Cardiac fibroblast (primary cell): ENCODE measurements around the gene TOX2.

Source experiments
- DNase-seq, 2 donors: peaks; one replicate each; pipeline versions ENCODE4 v3.0.0 to v3.0.0-alpha.2; 2010; ENCODE audit warnings: low read depth in 2 of 2
- H3K4me3 ChIP-seq, 2 donors: replicated peaks in 1 of 2; 1 replicate in 1 of 2; 2 replicates in 1 of 2; pipeline ENCODE4 v1.5.1; 2011; ENCODE audit warnings: low read depth in 2 of 2, low read length in 2 of 2, mild to moderate bottlenecking in 2 of 2, moderate library complexity in 1 of 2
- TF ChIP-seq, protein P1 (sequence below): IDR thresholded peaks from one replicate; pipeline ENCODE4 v1.5.1; 2011; ENCODE audit warnings: low read depth, mild to moderate bottlenecking, low read length, inconsistent platforms

The TOX2 gene

DNA sequence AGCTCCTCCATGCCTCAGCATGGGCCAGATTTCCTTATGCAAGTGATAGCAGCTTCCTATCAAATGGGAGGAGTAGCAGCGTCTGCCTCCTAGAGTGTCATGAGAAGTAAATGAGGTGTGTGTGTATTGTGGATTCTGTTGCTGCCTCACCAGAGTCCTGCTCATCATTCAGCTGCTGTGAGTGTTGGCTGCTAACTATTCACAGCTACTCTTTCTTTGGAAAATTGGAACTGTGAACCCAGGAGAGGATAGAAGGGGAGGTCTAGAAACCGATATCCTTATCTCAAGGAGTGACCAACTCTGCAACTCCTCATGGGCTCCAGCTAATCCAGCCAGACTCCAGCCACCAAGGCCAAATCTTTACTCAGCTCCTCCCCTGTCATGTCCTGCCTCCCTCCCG, 63.3 kb downstream of the TOX2 start:
- TF ChIP-seq, protein P1, sequence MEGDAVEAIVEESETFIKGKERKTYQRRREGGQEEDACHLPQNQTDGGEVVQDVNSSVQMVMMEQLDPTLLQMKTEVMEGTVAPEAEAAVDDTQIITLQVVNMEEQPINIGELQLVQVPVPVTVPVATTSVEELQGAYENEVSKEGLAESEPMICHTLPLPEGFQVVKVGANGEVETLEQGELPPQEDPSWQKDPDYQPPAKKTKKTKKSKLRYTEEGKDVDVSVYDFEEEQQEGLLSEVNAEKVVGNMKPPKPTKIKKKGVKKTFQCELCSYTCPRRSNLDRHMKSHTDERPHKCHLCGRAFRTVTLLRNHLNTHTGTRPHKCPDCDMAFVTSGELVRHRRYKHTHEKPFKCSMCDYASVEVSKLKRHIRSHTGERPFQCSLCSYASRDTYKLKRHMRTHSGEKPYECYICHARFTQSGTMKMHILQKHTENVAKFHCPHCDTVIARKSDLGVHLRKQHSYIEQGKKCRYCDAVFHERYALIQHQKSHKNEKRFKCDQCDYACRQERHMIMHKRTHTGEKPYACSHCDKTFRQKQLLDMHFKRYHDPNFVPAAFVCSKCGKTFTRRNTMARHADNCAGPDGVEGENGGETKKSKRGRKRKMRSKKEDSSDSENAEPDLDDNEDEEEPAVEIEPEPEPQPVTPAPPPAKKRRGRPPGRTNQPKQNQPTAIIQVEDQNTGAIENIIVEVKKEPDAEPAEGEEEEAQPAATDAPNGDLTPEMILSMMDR = no peak
- DNase-seq = no peak
- no peak overlapping the region for H3K4me3 ChIP-seq

DNA sequence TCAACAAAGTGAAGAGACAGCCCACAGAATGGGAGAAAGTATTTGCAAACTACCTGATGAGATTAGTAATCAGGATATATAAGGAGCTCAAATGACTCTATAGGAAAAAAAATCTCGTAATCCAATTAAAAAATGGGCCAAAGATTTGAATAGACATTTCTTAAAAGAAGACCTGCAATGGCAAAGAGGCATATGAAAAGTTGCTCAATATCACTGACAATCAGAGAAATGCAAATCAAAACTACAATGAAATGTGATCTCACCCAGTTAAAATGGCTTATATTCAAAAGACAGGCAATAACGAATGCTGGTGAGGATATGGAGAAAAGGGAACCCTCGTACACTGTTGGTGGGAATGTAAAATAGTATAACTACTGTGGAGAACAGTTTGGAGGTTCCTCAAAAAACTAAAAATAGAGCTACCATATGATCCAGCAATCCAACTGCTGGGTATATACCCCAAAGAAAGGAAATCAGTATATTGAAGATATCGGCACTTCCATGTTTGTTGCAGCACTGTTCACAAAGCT, 65.0 kb downstream of the TOX2 start:
- no peak for DNase-seq
- TF ChIP-seq, protein P1 = no peak
- no peak overlapping the region for H3K4me3 ChIP-seq

DNA sequence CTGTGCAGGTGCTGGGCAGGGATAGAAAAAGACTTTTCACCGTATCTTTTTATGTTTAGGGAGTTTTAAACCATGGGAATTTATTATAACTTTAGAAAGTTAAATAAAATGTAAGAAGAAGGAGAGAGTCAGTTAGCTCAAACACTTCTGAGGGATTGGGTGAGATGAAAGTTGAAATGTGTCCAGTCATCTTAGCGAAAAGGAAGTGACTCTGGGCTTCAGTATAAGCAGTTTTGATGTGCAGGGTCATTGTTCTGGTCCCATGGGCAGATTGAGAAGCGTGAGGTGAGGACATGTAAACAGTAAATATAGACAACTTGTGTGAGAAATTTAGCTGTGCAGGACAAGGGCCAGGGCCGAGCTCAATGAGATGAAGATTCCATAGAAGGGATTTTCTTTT, 66.9 kb downstream of the TOX2 start:
- no peak overlapping the region for H3K4me3 ChIP-seq
- TF ChIP-seq, protein P1 = no peak
- no peak for DNase-seq

DNA sequence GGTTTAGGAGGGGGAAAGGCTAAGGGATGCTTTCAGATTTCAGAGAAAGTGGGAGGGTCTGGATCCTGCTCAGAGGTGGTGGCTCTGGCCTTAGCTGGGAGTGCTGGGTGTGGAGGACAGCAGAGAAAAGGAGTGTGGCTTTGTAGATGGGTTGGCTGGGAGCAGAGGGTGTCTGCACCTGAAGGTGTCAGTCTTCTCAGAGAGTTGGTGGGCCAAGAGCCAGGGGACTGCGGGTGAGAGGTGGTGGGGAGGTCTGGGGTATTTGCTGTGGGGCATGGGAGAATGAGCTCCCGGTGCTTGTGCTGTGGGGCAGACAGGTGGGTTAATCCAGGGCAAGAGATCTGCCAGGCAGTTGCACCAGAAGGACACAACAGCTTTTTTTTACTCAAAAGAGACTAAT, 67.4 kb downstream of the TOX2 start:
- TF ChIP-seq, protein P1 = no peak
- no peak for DNase-seq
- H3K4me3 ChIP-seq = no peak overlapping the region

DNA sequence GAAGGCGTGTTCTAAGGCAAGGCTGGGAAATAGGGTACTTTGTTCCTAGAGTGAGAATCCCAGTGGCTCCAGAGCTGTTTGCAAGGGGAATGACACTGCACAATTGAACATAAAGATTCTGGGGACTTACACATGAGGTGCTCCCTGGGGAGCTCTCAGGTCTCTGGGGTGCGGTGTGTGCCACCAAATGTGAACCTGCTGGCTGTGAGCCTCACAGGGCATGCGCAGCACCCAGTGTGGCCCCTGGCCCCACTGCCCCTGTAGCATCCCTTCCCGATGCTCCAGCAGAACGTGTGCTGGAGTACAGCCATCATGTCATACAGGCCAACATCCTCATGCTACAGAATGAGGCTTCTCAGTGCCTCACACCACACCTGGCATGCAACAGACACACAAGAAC, 68.2 kb downstream of the TOX2 start:
- TF ChIP-seq, protein P1 = no peak
- no peak for DNase-seq
- no peak overlapping the region for H3K4me3 ChIP-seq

DNA sequence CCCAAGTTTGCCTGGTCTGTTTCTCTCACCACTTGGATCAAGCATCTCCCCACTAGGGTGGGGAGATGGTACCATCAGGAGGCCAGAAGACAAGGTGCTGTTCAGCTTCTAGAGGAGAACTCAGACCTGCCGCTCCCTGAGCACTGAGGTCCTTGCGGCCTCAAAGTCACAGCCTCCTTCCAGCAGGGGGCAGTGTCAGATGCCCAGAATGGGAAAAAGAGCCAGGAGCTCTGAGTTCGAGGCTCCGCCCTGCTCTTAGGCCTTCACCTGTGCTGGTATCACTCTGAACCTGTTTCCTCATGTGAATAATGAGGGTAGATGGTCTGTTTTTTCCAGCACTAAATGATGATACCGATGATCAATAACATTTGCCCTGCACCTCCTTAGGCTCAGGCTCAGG, 68.7 kb downstream of the TOX2 start:
- TF ChIP-seq, protein P1 = peak; percentile 17
- no peak for DNase-seq
- no peak overlapping the region for H3K4me3 ChIP-seq

DNA sequence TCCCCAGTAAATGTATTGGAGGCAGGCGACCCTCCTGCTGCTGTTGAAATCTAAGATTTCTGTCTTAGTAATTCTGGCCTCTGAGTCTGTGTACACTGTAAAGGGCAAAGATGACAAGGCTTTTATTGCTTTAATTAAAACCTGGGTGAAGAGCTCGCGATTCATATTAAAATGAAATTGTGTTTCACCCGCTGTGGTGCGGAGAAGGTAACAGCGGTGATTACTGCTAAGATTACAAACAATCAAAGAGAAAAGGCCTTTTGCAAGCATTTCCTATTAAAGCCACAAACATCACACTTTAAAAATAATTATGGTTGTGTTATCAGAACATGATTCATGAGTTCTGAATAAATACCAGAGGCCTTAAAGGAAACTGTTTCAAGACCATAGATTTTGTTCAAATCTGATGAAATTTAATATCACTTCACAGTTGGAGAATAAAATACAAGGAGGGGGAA, 69.3 kb downstream of the TOX2 start:
- DNase-seq = no peak
- no peak overlapping the region for H3K4me3 ChIP-seq

More for the DNA sequence above, 69.3 kb downstream of the TOX2 start:
- TF ChIP-seq, protein P1 = no peak
